ENCODE measurements around the gene ATF2. TPM values are rescaled to one million over a fixed set of nuclear protein-coding genes. Genes with fewer than 3 reads are reported as not detected.

ATF2 gene
- total and polyA plus RNA-seq, 9 of the 15 experiments (the other 6 are each of a cell fraction or from before 2014, with no cell fraction given) = 24.2 to 111 (median 45.9) TPM

DNA sequence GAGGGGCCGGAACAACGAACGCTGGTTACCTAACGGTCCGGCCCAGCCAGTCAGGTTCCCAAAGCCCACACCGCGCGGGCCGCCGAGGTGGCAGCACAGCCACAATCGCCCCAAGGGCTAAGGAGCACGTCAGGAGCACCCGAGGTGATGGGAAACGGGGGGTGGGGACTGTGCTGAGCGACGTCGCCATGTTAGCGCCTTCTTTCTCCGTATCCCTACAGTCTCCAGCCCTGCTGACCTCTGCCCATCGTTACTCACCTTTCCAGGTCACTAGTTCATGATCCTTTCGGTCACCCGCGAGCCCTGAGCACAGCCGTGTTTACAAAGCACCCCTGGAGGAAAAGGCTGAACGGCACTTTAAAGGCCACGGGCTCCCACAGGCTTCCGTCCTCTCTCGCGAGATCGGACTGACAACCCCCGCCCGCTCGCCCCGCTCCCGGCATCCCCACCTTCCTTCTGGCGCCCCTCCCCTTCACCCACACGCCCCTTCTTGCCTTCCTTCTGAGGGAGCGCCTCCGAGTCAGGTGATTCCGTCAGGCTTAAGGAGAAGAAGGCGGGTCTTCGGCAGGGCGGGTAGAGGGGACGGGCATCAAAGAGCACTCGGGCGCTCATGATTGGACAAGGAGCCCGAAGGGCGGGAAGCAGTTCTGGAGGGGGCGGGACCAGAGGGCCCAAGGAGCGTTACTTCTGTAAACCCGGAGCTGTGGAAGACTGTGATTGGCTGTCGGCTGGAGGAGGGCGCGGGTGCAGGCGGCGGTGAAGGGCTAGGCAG is at the start of gene ATF2 (continued):
- TF ChIP-seq, protein P1, sequence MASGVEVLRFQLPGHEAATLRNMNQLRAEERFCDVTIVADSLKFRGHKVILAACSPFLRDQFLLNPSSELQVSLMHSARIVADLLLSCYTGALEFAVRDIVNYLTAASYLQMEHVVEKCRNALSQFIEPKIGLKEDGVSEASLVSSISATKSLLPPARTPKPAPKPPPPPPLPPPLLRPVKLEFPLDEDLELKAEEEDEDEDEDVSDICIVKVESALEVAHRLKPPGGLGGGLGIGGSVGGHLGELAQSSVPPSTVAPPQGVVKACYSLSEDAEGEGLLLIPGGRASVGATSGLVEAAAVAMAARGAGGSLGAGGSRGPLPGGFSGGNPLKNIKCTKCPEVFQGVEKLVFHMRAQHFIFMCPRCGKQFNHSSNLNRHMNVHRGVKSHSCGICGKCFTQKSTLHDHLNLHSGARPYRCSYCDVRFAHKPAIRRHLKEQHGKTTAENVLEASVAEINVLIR (CRISPR knock-in tag; IDR thresholded peaks at IDR 0.05) = no peak
- TF ChIP-seq, protein P2, sequence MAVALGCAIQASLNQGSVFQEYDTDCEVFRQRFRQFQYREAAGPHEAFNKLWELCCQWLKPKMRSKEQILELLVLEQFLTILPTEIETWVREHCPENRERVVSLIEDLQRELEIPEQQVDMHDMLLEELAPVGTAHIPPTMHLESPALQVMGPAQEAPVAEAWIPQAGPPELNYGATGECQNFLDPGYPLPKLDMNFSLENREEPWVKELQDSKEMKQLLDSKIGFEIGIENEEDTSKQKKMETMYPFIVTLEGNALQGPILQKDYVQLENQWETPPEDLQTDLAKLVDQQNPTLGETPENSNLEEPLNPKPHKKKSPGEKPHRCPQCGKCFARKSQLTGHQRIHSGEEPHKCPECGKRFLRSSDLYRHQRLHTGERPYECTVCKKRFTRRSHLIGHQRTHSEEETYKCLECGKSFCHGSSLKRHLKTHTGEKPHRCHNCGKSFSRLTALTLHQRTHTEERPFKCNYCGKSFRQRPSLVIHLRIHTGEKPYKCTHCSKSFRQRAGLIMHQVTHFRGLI (CRISPR knock-in tag; IDR thresholded peaks at IDR 0.05) = no peak
- TF ChIP-seq, protein P3, sequence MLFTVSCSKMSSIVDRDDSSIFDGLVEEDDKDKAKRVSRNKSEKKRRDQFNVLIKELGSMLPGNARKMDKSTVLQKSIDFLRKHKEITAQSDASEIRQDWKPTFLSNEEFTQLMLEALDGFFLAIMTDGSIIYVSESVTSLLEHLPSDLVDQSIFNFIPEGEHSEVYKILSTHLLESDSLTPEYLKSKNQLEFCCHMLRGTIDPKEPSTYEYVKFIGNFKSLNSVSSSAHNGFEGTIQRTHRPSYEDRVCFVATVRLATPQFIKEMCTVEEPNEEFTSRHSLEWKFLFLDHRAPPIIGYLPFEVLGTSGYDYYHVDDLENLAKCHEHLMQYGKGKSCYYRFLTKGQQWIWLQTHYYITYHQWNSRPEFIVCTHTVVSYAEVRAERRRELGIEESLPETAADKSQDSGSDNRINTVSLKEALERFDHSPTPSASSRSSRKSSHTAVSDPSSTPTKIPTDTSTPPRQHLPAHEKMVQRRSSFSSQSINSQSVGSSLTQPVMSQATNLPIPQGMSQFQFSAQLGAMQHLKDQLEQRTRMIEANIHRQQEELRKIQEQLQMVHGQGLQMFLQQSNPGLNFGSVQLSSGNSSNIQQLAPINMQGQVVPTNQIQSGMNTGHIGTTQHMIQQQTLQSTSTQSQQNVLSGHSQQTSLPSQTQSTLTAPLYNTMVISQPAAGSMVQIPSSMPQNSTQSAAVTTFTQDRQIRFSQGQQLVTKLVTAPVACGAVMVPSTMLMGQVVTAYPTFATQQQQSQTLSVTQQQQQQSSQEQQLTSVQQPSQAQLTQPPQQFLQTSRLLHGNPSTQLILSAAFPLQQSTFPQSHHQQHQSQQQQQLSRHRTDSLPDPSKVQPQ (CRISPR knock-in tag; IDR thresholded peaks at IDR 0.05; ENCODE audit: borderline replicate concordance) = no peak
- no peak; the same call in 1 of the 2 replicates for TF ChIP-seq ZNF324 (CRISPR knock-in tag; IDR thresholded peaks at IDR 0.05)
- no peak for TF ChIP-seq HMG20B (CRISPR knock-in tag; IDR thresholded peaks at IDR 0.05)
- peak; percentile 72; the same call in 1 of the 2 replicates for TF ChIP-seq ZNF431 (CRISPR knock-in tag; IDR thresholded peaks at IDR 0.05)
- no peak for TF ChIP-seq CBX2 (IDR thresholded peaks at IDR 0.05; ENCODE audit: insufficient read depth, low read length, poor library complexity, severe bottlenecking)
- TF ChIP-seq ZFP30 (CRISPR knock-in tag; IDR thresholded peaks at IDR 0.05; ENCODE audit: borderline replicate concordance) = no peak
- TF ChIP-seq, protein P4, sequence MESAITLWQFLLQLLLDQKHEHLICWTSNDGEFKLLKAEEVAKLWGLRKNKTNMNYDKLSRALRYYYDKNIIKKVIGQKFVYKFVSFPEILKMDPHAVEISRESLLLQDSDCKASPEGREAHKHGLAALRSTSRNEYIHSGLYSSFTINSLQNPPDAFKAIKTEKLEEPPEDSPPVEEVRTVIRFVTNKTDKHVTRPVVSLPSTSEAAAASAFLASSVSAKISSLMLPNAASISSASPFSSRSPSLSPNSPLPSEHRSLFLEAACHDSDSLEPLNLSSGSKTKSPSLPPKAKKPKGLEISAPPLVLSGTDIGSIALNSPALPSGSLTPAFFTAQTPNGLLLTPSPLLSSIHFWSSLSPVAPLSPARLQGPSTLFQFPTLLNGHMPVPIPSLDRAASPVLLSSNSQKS (CRISPR knock-in tag; IDR thresholded peaks at IDR 0.05) = no peak
- TF ChIP-seq EHMT2 (IDR thresholded peaks at IDR 0.05) = no peak
- TF ChIP-seq TCF7L2 (IDR thresholded peaks at IDR 0.05; ENCODE audit: low read depth, low read length) = peak; percentile 48; the same call in 1 of the 2 replicates
- TF ChIP-seq, protein P5, sequence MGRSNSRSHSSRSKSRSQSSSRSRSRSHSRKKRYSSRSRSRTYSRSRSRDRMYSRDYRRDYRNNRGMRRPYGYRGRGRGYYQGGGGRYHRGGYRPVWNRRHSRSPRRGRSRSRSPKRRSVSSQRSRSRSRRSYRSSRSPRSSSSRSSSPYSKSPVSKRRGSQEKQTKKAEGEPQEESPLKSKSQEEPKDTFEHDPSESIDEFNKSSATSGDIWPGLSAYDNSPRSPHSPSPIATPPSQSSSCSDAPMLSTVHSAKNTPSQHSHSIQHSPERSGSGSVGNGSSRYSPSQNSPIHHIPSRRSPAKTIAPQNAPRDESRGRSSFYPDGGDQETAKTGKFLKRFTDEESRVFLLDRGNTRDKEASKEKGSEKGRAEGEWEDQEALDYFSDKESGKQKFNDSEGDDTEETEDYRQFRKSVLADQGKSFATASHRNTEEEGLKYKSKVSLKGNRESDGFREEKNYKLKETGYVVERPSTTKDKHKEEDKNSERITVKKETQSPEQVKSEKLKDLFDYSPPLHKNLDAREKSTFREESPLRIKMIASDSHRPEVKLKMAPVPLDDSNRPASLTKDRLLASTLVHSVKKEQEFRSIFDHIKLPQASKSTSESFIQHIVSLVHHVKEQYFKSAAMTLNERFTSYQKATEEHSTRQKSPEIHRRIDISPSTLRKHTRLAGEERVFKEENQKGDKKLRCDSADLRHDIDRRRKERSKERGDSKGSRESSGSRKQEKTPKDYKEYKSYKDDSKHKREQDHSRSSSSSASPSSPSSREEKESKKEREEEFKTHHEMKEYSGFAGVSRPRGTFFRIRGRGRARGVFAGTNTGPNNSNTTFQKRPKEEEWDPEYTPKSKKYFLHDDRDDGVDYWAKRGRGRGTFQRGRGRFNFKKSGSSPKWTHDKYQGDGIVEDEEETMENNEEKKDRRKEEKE (IDR thresholded peaks at IDR 0.05; ENCODE audit: borderline replicate concordance in 1 of 2, control insufficient read depth in 1 of 2, low read depth in 2 of 2, low read length in 1 of 2) = no peak
- no peak for TF ChIP-seq ZNF764 (CRISPR knock-in tag; IDR thresholded peaks at IDR 0.05; ENCODE audit: low read depth)
- peak; percentile 94; the same call in 1 of the 2 replicates for TF ChIP-seq SREBF2 (CRISPR knock-in tag; IDR thresholded peaks at IDR 0.05)
- peak; percentile 49; the same call in 1 of the 2 replicates for TF ChIP-seq LCOR (CRISPR knock-in tag; IDR thresholded peaks at IDR 0.05)
- TF ChIP-seq PTRF (tag; IDR thresholded peaks at IDR 0.05) = no peak
- TF ChIP-seq ZNF780A (CRISPR knock-in tag; IDR thresholded peaks at IDR 0.05) = no peak
